Non-pigmented ciliary epithelial cell (primary cell): Measurements from ENCODE around the gene LMX1A.

ENCODE experiments used
- DNase-seq: peaks from one replicate; pipeline ENCODE4 v3.0.0-alpha.2; 2010; ENCODE audit warnings: low read depth

The LMX1A gene

DNA sequence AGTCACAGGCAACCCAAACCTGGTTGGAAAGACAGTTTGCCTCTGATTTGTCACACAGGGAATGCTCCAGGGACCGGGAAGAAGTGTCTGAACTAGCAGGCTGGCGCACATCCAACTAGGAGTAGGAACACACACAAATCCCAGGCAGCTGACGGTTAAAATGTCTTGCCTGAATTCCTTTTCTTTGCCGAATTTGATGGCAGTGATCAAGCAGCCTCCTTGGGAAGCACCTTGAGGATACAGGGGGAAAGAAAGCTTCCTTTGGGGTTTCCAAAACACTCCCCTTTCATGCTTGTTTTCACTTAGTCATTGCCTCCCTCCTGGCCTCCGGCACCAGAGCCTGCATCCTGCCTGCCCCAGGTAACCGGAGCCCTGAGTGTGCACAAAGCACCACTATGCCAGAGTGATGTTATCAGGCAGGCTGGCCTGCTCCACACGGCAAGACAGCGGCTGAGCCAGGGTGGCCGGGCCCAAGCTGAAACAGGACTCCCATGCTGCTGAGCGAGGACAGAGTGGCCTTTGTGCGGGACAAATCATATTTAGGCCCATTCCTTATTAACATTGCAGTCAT, 193.8 kb downstream of the LMX1A start:
- no peak for DNase-seq

DNA sequence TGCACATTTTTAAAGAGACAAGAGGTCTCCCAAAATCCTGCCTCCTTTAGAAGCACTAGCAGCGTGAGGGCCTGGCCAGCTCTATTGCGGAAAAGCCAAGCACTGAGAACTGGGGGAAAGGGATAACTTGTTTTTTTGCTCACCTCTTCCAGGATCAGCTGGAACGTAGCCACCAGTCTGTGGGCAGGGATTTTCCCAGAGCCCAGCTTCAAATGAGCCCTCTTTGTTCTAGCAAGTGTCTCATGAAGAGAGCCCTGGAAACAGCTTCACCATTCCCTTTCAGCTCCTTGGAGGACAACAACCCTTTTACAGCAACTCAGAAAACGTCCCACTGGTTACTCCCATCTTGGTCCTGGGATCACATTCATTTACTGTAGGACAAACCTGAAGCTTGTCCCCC, 195.4 kb downstream of the LMX1A start:
- DNase-seq = no peak

DNA sequence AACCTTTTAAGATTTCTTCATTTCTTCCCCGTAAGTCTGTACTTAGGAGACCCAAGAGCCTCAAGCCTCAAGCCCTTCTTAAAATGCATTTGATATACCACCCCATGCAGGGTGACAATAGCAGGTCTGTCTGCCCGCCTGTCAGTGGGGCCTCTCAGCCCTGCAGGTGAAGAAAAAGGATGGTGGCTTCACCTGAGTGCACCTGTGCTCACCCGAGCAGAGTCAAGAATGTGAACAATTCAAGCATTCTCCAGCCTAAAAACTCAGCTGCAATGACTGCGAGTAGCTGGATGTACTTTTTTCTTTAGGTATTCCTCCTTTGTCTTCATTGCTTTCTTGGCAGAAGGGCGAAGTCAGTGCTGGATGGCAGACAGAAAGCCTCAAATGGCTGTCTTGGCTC, 203.3 kb downstream of the LMX1A start:
- DNase-seq = no peak

DNA sequence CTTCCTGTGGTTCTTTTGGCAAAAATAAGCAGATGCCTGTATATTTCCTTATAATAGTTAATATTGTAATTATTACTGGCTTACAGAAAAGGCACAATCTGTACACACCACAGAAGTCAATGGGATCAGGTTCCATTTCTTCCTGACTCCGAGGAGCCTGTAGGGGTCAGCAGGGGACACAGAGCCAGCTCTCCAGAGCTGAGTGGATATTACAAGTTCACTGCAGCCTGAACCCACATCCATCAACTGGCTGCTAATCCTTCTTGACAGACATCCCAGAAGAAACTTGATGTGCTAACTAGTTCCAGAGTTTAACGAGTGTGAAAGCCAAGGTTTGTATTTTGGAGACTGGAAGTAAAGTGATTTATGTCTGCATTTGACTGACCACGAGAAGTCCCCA, 203.8 kb downstream of the LMX1A start:
- no peak for DNase-seq

DNA sequence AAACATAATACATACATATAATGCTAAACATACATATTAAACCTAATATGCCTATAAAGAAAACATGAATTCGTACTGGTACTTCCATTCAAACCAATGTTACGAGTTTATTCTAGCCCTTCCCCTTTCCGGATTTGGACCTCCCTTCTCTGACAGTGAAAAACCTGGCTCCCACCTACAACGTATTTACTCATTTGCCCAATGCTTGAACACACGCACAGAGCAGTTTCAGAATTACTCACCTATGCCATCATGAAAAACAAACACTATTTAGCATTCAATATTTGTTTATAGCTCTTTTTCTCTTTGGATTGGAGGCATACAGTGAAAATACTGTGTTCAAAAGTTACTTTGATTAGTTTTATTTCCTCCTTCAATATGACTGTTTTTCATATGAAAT, 204.4 kb downstream of the LMX1A start:
- no peak for DNase-seq
